Esophagus muscularis mucosa (tissue), 4 donors: ENCODE data around the gene APBB1.

Source experiments
- CTCF ChIP-seq, 3 experiments: fragments of 200-600 bp in 2 of 3; fragments of 450-650 bp in 1 of 3; sonication (generic) in 2 of 3; IDR thresholded peaks; one replicate each; pipeline ENCODE4 v1.5.1; 2017 to 2019; ENCODE audit warnings: antibody characterized with exemption in 3 of 3, mild to moderate bottlenecking in 2 of 3, moderate library complexity in 1 of 3
- EP300 ChIP-seq: sonication (generic); formaldehyde crosslinking; IDR thresholded peaks from one replicate; pipeline ENCODE4 v1.6.1; 2017; ENCODE audit warnings: antibody characterized with exemption
- POLR2A ChIP-seq: fragments of 450-650 bp; IDR thresholded peaks from one replicate; pipeline ENCODE4 v1.6.1; 2017; ENCODE audit warnings: antibody characterized with exemption, moderate library complexity, mild to moderate bottlenecking, low read depth
- POLR2AphosphoS5 ChIP-seq, 2 donors: sonication (generic); formaldehyde crosslinking; IDR thresholded peaks; one replicate each; pipeline ENCODE4 v1.6.1; 2017; ENCODE audit warnings: antibody characterized with exemption in 2 of 2

GRCh38 chr11:6389905-6390717 lies 28.8 kb downstream of the APBB1 start, which contains the start of gene SMPD1:
- peak; percentile 26 for TF ChIP-seq POLR2A
- TF ChIP-seq CTCF (IDR thresholded peaks at IDR 0.05), result peak in 1 of 3 experiments; percentile 12
- peak; percentile 86 to 89 for TF ChIP-seq POLR2AphosphoS5 (IDR thresholded peaks at IDR 0.05)
- no peak for TF ChIP-seq EP300
